Fibroblast of skin of right quadriceps (primary cell): Measurements from ENCODE around the gene KIF26B.

Experiments
- DNase-seq: peaks from one replicate; pipeline ENCODE4 v3.0.0-alpha.2; 2013

KIF26B gene

DNA sequence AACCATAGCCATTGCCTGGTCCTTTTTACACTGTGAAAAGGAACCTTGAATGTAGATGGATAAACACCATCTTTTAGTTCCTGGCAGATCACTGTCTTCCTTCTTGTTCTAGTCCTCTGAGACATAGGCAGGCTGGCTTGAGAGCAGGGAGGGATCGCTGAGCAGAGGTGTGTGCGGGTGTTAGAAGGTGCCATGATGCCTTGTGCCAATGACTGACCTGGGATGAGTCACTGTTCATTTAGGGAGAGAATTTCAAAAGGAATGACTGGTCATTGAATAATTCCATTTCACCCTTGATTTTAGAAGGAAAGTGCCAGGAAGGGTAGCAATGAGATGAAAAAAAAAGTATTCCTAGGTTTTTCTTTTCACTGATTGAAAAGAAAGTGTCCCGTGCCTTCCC lies 383.9 kb downstream of the KIF26B start:
- DNase-seq = no peak

DNA sequence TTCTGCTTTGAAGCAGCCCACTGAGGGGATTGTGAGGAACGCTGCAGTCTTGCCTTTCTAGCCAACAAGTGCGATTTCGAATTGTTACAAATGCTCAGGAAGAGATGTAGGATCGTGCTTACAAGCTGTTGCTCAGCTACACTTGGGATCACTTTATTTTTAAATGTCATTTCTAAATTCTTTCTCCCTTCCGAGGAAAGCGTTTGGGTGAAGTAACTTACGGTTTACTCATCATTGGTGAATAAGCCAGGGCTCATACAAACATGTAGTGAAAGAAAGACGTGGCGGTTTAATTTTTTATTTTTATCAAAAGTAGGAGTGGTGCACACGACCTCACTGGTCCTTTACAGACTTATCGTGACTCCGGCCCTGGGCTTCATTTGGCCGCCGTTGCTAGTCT lies 386.6 kb downstream of the KIF26B start:
- DNase-seq = peak; percentile 8

- DNase-seq = no peak
These were observed 387.6 kb downstream of the KIF26B start for GRCh38 chr1:245542365-245542764.

- DNase-seq = no peak
These were observed 389.5 kb downstream of the KIF26B start for GRCh38 chr1:245544236-245544635.

GRCh38 chr1:245546875-245547274 lies 392.1 kb downstream of the KIF26B start:
- no peak for DNase-seq

DNA sequence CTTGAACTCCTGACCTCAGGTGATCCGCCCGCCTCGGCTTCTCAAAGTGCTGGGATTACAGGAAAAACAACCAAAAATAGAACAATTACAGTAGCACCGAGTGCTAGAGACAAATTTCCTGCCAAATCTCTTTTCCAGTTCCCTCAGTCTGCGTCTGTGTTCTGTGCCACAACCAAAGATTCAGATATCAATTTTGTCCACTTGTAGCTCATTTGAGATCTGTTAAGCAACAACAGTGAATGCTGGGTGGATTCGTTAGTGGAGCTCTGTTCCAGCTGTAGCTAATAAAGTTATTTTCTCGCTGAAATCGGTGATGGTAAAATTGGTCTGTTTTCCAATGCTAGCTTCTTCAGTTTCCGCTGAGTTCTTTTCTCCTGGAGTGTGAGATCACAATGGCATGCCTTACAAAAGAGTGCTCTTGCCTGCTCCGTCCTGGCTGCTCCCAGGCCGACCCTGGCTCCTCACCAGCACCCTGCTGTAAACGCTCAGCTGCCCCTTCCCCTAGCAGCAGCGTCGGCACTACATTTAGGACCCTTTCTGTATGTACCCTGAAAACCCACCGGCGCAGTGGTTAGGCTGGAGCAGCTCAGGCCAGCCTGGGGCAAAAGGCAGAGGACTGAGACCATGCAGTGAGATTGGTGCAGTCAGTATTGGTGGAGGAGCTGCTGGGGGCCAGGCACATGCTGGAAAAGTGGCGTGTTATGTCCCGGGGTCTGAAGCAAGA lies 395.4 kb downstream of the KIF26B start:
- peak; percentile 5 for DNase-seq

DNA sequence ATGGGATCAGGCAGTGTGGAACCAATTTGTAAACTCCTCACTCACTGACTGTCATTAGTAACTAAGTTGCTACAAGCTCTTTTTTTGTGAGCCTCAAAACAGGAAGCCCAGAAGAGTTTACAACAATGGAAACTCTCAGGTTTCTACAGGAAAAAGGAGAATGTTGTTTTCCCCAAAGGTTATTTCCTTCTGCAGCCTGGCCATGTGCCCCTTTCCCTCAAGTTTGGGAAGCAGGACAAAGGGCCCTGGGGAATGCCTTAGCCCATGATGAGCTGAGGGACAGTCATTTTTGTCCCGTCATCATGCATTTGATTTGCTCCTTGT lies 395.9 kb downstream of the KIF26B start:
- no peak for DNase-seq

- DNase-seq = no peak
These were observed 396.8 kb downstream of the KIF26B start for GRCh38 chr1:245551536-245551935.

GRCh38 chr1:245552331-245552730 lies 397.5 kb downstream of the KIF26B start:
- peak; percentile 26 for DNase-seq

- no peak for DNase-seq
These were observed 401.3 kb downstream of the KIF26B start for GRCh38 chr1:245556057-245556456.

GRCh38 chr1:245558069-245558468 lies 403.3 kb downstream of the KIF26B start:
- DNase-seq = no peak

DNA sequence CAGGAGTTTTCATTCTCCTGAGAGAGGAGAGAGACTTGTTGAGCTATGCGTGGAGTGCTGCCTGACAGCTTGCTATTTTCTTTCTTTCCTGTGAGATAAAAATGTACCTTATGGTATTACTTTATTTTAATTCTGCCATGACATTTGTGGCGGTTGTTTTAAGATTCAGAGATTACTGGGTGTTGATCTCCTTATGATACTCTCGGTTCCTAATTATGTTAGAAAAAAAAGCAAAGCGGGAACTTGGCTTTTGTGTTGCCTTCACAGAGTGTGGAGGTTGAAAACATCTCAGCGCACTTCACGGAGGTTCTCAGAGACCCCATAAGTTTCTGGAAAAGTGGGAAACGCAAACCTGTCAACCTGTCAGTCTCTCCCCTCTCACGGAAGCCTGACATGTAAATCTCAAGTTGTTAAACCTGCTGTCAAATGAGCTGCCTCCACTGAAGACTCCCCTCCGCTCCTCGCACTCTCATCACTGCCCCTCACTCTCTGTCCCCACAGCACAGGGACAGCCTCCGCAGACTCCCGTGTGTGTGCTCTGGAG lies 405.6 kb downstream of the KIF26B start:
- no peak for DNase-seq

- DNase-seq = no peak
These were observed 407.0 kb downstream of the KIF26B start for GRCh38 chr1:245561665-245562234.

DNA sequence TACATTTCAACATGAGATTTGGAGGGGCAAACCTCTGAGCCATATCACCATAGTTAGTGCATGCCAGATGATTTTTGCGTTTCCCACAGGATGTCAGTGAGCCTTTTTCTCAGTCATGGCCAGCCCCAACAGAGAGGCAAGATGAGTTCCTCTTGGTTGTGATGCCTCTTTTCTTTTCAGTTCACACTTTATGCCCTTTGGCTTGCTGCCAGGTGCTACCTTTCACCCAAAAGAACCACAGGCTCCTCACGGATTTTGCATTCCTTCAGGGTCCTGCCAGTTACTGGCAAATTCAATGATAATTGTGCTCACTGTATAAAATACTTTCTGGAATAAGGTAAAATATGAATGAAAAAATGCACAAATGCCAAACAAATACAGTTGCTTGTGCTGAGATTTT lies 411.3 kb downstream of the KIF26B start:
- DNase-seq = no peak

DNA sequence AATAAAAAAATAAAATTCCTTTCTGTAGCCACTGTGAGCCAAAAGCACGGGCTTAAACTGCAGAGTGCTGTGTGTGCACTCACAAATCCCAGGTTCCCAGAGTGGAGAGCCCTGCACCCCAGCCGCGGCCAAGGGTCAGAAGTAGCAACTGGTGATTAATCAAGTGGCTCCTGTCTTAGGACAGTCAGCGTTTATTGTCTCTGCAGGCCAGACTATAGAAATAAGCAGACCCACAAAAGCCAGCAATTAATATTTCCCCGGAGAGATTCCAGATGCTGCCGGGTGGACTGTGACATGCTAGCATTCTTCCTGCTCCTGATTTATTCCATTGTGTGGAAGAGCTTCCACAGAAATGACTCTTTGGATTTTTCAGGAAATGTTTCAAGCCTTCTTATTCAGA lies 412.2 kb downstream of the KIF26B start:
- peak; percentile 44 for DNase-seq

DNA sequence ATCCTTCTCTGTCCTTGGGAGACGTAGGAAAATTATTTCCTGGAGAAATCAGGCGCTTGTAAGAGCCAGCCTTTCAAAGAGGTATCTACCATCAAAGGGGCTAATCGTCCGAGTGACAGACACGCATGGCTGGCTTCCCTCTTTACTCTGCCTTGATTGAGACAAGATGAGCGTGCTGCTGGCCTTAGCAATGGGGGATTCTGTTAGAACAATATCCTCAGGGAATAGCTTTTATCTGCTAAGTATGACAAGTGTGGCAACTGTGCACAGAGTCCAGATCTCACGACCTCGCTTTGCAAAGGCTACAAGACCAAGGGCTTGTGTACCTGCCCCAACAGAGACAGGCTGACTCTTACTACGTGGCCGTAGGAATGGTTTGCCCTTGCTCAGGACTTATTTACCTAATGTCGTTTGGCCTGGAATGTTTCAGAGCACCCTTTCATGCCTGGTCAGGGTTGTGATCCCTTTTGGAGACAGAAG lies 417.1 kb downstream of the KIF26B start:
- DNase-seq = no peak

GRCh38 chr1:245572709-245573108 lies 417.9 kb downstream of the KIF26B start:
- no peak for DNase-seq

DNA sequence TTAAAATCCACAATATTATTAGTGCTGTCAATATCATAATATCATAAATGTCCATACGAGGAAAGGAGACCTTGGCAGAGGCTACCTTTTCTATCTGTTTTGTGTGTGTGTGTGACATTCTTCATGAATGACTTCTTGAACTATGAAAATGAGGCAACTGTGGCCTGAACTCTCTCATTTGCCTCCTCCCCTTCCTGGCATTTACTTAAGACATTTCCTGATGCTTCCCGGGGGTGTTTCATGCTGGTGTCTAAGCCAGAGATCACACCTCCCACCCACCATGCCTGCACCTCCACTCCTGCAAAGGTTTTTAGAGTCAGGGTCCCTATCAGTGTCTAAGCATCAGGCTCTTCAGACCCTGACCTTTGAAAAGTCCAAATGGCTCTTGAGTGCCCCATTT lies 420.9 kb downstream of the KIF26B start:
- DNase-seq = peak; percentile 38

GRCh38 chr1:245576323-245576722 lies 421.5 kb downstream of the KIF26B start:
- no peak for DNase-seq

DNA sequence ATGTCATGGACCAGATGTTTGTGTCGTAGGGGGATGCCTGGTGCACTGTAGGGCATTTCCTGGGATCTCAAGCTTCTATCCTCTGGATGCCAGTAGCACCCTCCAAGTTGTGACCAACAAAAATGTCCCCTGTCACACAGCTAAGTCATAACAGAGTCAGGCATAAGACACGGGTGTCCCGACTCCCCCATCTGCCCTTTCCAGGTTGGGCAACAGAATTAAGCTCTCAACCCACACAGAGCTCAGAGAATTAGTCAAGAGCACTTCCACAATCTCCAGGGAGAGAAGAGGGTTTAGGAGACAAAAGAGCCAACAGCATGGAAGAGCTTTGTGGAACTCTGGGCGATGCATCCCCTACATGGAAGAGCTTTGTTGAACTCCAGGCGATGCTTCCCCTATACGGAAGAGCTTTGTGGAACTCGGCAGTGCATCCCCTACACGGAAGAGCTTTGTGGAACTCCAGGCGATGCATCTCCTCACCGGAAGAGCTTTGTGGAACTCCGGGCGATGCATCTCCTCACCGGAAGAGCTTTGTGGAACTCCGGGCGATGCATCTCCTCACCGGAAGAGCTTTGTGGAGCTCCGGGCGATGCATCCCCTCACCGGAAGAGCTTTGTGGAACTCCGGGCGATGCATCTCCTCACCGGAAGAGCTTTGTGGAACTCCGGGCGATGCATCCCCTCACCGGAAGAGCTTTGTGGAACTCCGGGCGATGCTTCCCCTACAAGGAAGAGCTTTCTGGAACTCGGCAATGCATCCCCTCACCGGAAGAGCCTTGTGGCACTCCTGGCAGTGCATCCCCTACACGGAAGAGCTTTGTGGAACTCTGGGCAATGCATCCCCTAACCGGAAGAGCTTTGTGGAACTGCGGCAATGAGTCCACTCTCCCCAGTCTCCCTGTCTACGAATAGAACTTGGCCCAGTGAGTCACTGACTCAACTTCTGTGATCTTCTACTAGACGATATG lies 422.7 kb downstream of the KIF26B start:
- no peak for DNase-seq

DNA sequence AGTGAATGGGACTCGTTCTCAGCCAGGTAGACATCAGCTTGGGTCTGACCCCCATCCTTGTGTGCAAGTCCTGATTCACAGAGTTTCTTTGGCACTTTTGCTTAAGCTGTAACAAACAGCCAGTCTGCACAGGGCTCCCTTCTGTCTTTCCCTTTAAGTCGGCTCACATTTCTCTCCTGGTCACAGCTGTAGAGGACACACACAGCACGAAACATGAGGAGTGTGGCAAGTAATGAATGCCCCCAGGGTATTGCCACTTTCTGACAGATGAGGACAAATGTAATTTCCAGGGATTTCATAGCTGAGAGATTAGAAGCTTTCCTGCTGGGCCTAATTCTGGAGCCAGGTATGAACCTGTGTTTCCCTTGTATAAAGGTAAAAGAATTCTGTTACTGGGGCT lies 423.5 kb downstream of the KIF26B start:
- no peak for DNase-seq

GRCh38 chr1:245578771-245579170 lies 424.0 kb downstream of the KIF26B start:
- peak; percentile 30 for DNase-seq

GRCh38 chr1:245579881-245580280 lies 425.1 kb downstream of the KIF26B start:
- DNase-seq = no peak
